ENCODE measurements around the gene CNPY2. TPM values are rescaled to one million over a fixed set of nuclear protein-coding genes. Genes with fewer than 3 reads are reported as not detected.

CNPY2 gene
- total and polyA plus RNA-seq, 2 of the 13 experiments (the other 11 are each of a cell fraction or from before 2014, with no cell fraction given), result 285 to 356 TPM

DNA sequence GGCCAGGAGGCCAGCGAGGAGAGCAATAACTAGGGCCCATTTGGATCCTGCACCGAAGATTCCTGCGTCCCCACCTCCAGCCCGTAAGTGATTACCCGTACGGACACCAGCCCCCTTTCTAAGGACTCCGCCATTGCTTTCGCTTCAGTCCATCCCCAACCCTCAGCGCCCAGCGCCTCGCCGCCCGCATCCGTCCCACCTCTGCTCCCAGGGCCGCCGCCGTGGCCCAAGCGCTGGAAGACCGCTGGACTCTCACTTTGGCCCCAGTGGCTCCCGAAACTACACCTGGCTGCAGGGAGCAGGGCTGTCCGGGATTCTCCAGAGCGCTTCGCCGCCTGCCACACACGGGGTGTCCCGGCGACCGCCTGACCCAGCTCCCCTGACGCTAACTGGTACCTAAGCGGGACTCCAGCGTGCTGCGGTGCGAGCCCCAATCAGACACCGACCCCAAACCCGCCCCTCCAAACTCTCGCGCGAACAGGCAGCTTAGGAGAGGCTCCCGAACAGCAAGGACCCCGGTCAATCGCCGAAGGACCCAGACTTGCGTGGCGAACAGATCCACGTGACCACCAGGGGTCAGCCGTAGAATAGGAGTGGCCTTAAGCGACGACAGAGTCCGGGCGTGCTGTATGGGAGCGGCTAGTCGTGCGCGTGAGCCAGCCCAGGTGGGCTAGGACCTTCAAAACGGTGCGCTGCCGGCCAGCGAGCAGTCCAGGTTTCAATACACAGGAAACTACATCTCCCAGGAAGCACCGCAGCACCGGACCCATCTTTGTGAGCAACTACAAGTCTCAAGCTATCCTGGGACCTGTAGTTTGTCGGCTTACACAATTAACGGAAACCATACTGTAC is at the start of gene CNPY2 (continued):
- TF ChIP-seq ZNF281 (CRISPR knock-in tag; IDR thresholded peaks at IDR 0.05; ENCODE audit: borderline replicate concordance), result no peak
- peak; percentile 51; the same call in 1 of the 2 replicates for TF ChIP-seq MAF1 (CRISPR knock-in tag; IDR thresholded peaks at IDR 0.05; ENCODE audit: borderline replicate concordance)
- TF ChIP-seq TBX3 (IDR thresholded peaks at IDR 0.05; ENCODE audit: borderline replicate concordance), result peak; percentile 22; the same call in 1 of the 2 replicates
- TF ChIP-seq MAZ (IDR thresholded peaks at IDR 0.05; ENCODE audit: borderline replicate concordance, low read depth, low read length), result no peak; the same call in 1 of the 2 replicates
- TF ChIP-seq MAZ (CRISPR knock-in tag; IDR thresholded peaks at IDR 0.05; ENCODE audit: low read depth), result peak; percentile 88
- 0 out of 4 replicates have a peak, but pooled peaks of 1 of the 2 experiments have one; percentile 25 for TF ChIP-seq EP300 (IDR thresholded peaks at IDR 0.05; ENCODE audit: low read depth in 2 of 2, low read length in 2 of 2)
- no peak for TF ChIP-seq EP300 (CRISPR knock-in tag; IDR thresholded peaks at IDR 0.05; ENCODE audit: borderline replicate concordance)
- TF ChIP-seq, protein P1, sequence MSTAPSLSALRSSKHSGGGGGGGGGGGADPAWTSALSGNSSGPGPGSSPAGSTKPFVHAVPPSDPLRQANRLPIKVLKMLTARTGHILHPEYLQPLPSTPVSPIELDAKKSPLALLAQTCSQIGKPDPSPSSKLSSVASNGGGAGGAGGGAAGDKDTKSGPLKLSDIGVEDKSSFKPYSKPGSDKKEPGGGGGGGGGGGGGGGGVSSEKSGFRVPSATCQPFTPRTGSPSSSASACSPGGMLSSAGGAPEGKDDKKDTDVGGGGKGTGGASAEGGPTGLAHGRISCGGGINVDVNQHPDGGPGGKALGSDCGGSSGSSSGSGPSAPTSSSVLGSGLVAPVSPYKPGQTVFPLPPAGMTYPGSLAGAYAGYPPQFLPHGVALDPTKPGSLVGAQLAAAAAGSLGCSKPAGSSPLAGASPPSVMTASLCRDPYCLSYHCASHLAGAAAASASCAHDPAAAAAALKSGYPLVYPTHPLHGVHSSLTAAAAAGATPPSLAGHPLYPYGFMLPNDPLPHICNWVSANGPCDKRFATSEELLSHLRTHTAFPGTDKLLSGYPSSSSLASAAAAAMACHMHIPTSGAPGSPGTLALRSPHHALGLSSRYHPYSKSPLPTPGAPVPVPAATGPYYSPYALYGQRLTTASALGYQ (CRISPR knock-in tag; IDR thresholded peaks at IDR 0.05), result peak; percentile 25; the same call in 1 of the 2 replicates
- TF ChIP-seq ASH2L (IDR thresholded peaks at IDR 0.05; ENCODE audit: insufficient read length, low read depth, low read length), result peak; percentile 80
- TF ChIP-seq KLF15 (CRISPR knock-in tag; IDR thresholded peaks at IDR 0.05; ENCODE audit: borderline replicate concordance), result 0 out of 2 replicates have a peak, but pooled peaks have one; percentile 69
- peak; percentile 66 for TF ChIP-seq YY1 (IDR thresholded peaks at IDR 0.05; ENCODE audit: insufficient read depth, insufficient replicate concordance, low read depth, low read length)
- TF ChIP-seq, protein P2, sequence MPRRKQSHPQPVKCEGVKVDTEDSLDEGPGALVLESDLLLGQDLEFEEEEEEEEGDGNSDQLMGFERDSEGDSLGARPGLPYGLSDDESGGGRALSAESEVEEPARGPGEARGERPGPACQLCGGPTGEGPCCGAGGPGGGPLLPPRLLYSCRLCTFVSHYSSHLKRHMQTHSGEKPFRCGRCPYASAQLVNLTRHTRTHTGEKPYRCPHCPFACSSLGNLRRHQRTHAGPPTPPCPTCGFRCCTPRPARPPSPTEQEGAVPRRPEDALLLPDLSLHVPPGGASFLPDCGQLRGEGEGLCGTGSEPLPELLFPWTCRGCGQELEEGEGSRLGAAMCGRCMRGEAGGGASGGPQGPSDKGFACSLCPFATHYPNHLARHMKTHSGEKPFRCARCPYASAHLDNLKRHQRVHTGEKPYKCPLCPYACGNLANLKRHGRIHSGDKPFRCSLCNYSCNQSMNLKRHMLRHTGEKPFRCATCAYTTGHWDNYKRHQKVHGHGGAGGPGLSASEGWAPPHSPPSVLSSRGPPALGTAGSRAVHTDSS (CRISPR knock-in tag; conservative IDR thresholded peaks at IDR 0.05), result 0 out of 2 replicates have a peak, but pooled peaks have one; percentile 19
- no peak for TF ChIP-seq TCF7L2 (IDR thresholded peaks at IDR 0.05; ENCODE audit: low read depth, low read length)
- peak; percentile 51; the same call in 1 of the 2 replicates for TF ChIP-seq ATF7-NPFF (CRISPR knock-in tag; IDR thresholded peaks at IDR 0.05; ENCODE audit: low read depth)
- TF ChIP-seq REXO4 (CRISPR knock-in tag; IDR thresholded peaks at IDR 0.05; ENCODE audit: borderline replicate concordance), result no peak
- TF ChIP-seq TFDP2 (CRISPR knock-in tag; IDR thresholded peaks at IDR 0.05), result peak; percentile 70
- TF ChIP-seq RCOR2 (CRISPR knock-in tag; IDR thresholded peaks at IDR 0.05), result no peak
- TF ChIP-seq POLR2G (IDR thresholded peaks at IDR 0.05; ENCODE audit: low read depth, low read length), result peak; percentile 93
- peak; percentile 92 for TF ChIP-seq ZNF563 (CRISPR knock-in tag; IDR thresholded peaks at IDR 0.05)

Data from HepG2 (cell line).